ENCODE data around the gene BACE2. TPM values are rescaled to one million over a fixed set of nuclear protein-coding genes. Genes with fewer than 3 reads are reported as not detected.
"Not testable (repeated sequence)": the region's sequence is repeated elsewhere in the genome, so short reads cannot be mapped to it uniquely, and the experiment has no call there.

Gene BACE2
- total and polyA plus RNA-seq, 2 of the 13 experiments (the other 11 are each of a cell fraction or from before 2014, with no cell fraction given): 0.07 to 0.11 TPM

DNA sequence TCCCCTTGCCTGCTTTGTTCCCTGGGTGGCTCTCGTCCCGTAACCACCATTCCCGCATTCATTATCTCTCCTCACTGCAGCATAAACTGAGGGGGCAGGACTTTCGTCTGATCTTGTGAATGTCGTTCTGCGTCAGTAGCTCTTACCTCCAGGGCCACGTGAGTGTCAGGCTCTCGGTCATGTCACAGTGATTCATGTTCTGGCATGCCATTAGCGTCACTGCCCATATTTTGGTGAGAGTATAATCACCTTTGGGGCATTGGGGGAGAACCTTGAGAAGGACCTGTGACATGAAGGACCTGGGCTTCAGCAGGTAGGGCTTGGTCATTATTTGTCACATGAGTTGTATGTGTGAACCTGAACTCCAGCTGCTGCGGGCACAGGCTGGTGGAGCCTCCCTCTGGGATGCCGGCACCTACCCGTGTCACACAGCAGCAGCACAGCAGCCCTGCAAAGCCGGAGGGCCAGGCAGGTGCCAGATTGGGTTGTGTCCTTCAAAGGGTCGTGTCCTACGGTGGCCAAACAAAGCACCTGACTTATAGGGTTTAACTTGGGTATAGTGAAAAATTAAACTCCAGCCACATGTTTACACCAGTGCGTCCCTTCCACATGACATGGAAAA lies 68.5 kb downstream of the BACE2 start (continued):
- TF ChIP-seq, protein P1, sequence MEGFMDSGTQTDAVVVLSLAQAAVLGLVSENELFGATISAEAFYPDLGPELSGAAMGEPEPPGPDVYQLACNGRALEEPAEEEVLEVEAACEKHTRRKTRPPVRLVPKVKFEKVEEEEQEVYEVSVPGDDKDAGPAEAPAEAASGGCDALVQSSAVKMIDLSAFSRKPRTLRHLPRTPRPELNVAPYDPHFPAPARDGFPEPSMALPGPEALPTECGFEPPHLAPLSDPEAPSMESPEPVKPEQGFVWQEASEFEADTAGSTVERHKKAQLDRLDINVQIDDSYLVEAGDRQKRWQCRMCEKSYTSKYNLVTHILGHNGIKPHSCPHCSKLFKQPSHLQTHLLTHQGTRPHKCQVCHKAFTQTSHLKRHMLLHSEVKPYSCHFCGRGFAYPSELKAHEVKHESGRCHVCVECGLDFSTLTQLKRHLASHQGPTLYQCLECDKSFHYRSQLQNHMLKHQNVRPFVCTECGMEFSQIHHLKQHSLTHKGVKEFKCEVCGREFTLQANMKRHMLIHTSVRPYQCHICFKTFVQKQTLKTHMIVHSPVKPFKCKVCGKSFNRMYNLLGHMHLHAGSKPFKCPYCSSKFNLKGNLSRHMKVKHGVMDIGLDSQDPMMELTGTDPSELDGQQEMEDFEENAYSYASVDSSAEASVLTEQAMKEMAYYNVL (CRISPR knock-in tag; IDR thresholded peaks at IDR 0.05; ENCODE audit: borderline replicate concordance): no peak
- TF ChIP-seq, protein P2, sequence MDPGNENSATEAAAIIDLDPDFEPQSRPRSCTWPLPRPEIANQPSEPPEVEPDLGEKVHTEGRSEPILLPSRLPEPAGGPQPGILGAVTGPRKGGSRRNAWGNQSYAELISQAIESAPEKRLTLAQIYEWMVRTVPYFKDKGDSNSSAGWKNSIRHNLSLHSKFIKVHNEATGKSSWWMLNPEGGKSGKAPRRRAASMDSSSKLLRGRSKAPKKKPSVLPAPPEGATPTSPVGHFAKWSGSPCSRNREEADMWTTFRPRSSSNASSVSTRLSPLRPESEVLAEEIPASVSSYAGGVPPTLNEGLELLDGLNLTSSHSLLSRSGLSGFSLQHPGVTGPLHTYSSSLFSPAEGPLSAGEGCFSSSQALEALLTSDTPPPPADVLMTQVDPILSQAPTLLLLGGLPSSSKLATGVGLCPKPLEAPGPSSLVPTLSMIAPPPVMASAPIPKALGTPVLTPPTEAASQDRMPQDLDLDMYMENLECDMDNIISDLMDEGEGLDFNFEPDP (CRISPR knock-in tag; conservative IDR thresholded peaks at IDR 0.05): no peak
- TF ChIP-seq RAD51 (IDR thresholded peaks at IDR 0.05; ENCODE audit: borderline replicate concordance): no peak
- TF ChIP-seq, protein P3, sequence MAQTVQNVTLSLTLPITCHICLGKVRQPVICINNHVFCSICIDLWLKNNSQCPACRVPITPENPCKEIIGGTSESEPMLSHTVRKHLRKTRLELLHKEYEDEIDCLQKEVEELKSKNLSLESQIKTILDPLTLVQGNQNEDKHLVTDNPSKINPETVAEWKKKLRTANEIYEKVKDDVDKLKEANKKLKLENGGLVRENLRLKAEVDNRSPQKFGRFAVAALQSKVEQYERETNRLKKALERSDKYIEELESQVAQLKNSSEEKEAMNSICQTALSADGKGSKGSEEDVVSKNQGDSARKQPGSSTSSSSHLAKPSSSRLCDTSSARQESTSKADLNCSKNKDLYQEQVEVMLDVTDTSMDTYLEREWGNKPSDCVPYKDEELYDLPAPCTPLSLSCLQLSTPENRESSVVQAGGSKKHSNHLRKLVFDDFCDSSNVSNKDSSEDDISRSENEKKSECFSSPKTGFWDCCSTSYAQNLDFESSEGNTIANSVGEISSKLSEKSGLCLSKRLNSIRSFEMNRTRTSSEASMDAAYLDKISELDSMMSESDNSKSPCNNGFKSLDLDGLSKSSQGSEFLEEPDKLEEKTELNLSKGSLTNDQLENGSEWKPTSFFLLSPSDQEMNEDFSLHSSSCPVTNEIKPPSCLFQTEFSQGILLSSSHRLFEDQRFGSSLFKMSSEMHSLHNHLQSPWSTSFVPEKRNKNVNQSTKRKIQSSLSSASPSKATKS (CRISPR knock-in tag; IDR thresholded peaks at IDR 0.05): no peak
- TF ChIP-seq, protein P4, sequence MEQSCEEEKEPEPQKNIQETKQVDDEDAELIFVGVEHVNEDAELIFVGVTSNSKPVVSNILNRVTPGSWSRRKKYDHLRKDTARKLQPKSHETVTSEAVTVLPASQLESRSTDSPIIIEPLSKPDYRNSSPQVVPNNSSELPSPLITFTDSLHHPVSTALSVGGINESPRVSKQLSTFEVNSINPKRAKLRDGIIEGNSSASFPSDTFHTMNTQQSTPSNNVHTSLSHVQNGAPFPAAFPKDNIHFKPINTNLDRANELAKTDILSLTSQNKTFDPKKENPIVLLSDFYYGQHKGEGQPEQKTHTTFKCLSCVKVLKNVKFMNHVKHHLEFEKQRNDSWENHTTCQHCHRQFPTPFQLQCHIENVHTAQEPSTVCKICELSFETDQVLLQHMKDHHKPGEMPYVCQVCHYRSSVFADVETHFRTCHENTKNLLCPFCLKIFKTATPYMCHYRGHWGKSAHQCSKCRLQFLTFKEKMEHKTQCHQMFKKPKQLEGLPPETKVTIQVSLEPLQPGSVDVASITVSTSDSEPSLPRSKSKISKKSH (CRISPR knock-in tag; IDR thresholded peaks at IDR 0.05; ENCODE audit: borderline replicate concordance): no peak
- TF ChIP-seq ZNF367 (CRISPR knock-in tag; IDR thresholded peaks at IDR 0.05; ENCODE audit: borderline replicate concordance): no peak
- no peak for TF ChIP-seq FOXA1 (IDR thresholded peaks at IDR 0.05)
- no peak for TF ChIP-seq FOXA1 (CRISPR knock-in tag; IDR thresholded peaks at IDR 0.05)
- no peak for TF ChIP-seq NFKB2 (CRISPR knock-in tag; IDR thresholded peaks at IDR 0.05; ENCODE audit: borderline replicate concordance)
- TF ChIP-seq ZNF264 (CRISPR knock-in tag; IDR thresholded peaks at IDR 0.05): no peak
- TF ChIP-seq, protein P5, sequence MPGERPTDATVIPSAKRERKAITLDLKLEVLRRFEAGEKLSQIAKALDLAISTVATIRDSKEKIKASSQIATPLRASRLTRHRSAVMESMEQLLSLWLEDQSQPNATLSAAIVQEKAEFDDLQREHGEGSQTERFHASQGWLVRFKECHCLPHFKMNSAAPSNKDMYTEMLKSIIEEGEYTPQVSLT (CRISPR knock-in tag; IDR thresholded peaks at IDR 0.05; ENCODE audit: borderline replicate concordance, low read depth): no peak
- TF ChIP-seq ZNF101 (CRISPR knock-in tag; IDR thresholded peaks at IDR 0.05; ENCODE audit: borderline replicate concordance, low read depth): no peak

DNA sequence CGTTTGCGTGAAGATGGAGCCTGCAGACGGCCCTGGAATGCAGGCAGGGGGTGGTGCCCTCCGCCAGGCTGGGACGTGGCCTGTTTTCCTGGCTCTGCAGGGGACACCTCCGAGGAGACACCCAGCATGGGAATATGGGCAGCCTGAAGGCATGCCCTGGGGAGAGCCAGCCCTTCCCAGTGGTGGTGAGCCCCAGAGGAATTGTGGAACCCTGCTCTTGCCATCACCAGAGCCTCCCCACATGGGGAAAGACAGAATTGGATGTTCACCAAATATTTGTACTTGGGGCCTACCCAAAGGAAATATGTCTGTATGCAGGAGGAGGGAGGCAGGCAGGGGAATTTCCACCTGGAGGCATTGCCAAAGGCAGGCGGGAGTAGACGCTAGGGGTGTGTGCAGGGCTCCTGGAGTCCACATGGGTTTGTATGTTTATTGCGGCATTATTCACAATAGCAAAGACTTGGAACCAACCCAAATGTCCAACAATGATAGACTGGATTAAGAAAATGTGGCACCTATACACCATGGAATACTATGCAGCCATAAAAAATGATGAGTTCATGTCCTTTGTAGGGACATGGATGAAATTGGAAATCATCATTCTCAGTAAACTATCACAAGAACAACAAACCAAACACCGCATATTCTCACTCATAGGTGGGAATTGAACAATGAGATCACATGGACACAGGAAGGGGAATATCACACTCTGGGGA lies 70.3 kb downstream of the BACE2 start:
- H3K27me3 ChIP-seq (ENCODE audit: control insufficient read depth in 1 of 2, insufficient read depth in 2 of 2, low read length in 2 of 2); ATAC-seq; DNase-seq (ENCODE audit: low spot score); H3K79me2 ChIP-seq (ENCODE audit: insufficient read depth, low read length); H3K4me2 ChIP-seq (ENCODE audit: low read depth, low read length); H2AFZ ChIP-seq (ENCODE audit: low read length); H3K27ac ChIP-seq (ENCODE audit: extremely low read length, insufficient read depth, low read length); intact Hi-C loops (cut with micrococcal nuclease; ENCODE audit: unreplicated experiment); POLR2A ChIA-PET; CTCF ChIA-PET (ENCODE audit: low intra/inter-chr PET ratio, low total read pairs); H4K20me1 ChIP-seq (ENCODE audit: insufficient read depth, low read length); H3K9ac ChIP-seq (ENCODE audit: insufficient read depth, low read depth, low read length); H3K36me3 ChIP-seq (replicated peaks in 1 of 2; ENCODE audit: control insufficient read depth in 1 of 2, insufficient read depth in 2 of 2, low read length in 2 of 2); H3K9me3 ChIP-seq (ENCODE audit: low read length); H3K4me3 ChIP-seq (replicated peaks in 1 of 3; ENCODE audit: insufficient read depth in 1 of 3, low read depth in 2 of 3, low read length in 3 of 3); BruUV-seq (replicated peaks); in situ Hi-C loops (cut with HindIII; ENCODE audit: extremely low pct_ligation_motif_present, low pct_unique_long_range_greater_than_20kb); H3K4me1 ChIP-seq (ENCODE audit: insufficient read depth, low read length); FAIRE-seq: not testable (repeated sequence)
- 53% methylated on average over 10 of the region's 10 CpGs for WGBS (ENCODE audit: low lambda C conversion rate)
